Spleen (tissue), 7 donors: ENCODE results near the gene BEND5.

Experiments used
- CTCF ChIP-seq, 11 experiments: fragments of 200-600 bp in 7 of 11; fragments of 450-650 bp in 4 of 11; sonication (generic) in 4 of 11; IDR thresholded peaks in 8 of 11; conservative IDR thresholded peaks in 3 of 11; 1 replicate in 7 of 11; 2 replicates in 4 of 11; pipeline versions ENCODE4 v1.4.0 to v1.8.0; 2016 to 2021; ENCODE audit warnings: antibody characterized with exemption in 11 of 11, inconsistent platforms in 4 of 11, mild to moderate bottlenecking in 1 of 11
- POLR2A ChIP-seq, 3 donors: fragments of 450-650 bp; IDR thresholded peaks; one replicate each; pipeline ENCODE4 v1.5.1; 2017; ENCODE audit warnings: antibody characterized with exemption in 3 of 3, mild to moderate bottlenecking in 1 of 3
- POLR2AphosphoS5 ChIP-seq, 3 donors: sonication (generic); formaldehyde crosslinking; IDR thresholded peaks; one replicate each; pipeline ENCODE4 v1.5.1; 2017; ENCODE audit warnings: antibody characterized with exemption in 3 of 3
- donor health status: DM: no; HTN: no; CAD: no; lungs with moderate emphysema.
- donor health status: DM: no; HTN: no; CAD: no.
- donor health status: DM: no; HTN: no; CAD: no.

- TF ChIP-seq POLR2A (IDR thresholded peaks at IDR 0.05) (no peak), CTCF (IDR thresholded peaks at IDR 0.05 in 8 of 11, conservative IDR thresholded peaks at IDR 0.05 in 3 of 11) (no peak), POLR2AphosphoS5 (IDR thresholded peaks at IDR 0.05) (no peak)
Measured at GRCh38 chr1:48777219-48777895, 666 bp upstream of the BEND5 start.
